DOHH2 (cell line): ENCODE data around the gene RNU7-1.

ENCODE experiments used
- EZH2phosphoT487 ChIP-seq: fragments of 200-600 bp; sonication (generic); IDR thresholded peaks from 2 replicates; pipeline ENCODE4 v1.6.1; 2017; ENCODE audit warnings: borderline replicate concordance, mild to moderate bottlenecking, antibody characterized with exemption, low read length, moderate library complexity, mixed read lengths
- TF ChIP-seq, protein P1 (sequence below): fragments of 200-600 bp; sonication (generic); IDR thresholded peaks from one replicate; pipeline ENCODE4 v1.5.1; 2014; ENCODE audit warnings: antibody characterized with exemption, mild to moderate bottlenecking, low read depth, low read length; ENCODE audit not compliant: poor library complexity, severe bottlenecking

GRCh38 chr12:6919588-6919987 is 24.0 kb upstream of the RNU7-1 start:
- TF ChIP-seq, protein P1, sequence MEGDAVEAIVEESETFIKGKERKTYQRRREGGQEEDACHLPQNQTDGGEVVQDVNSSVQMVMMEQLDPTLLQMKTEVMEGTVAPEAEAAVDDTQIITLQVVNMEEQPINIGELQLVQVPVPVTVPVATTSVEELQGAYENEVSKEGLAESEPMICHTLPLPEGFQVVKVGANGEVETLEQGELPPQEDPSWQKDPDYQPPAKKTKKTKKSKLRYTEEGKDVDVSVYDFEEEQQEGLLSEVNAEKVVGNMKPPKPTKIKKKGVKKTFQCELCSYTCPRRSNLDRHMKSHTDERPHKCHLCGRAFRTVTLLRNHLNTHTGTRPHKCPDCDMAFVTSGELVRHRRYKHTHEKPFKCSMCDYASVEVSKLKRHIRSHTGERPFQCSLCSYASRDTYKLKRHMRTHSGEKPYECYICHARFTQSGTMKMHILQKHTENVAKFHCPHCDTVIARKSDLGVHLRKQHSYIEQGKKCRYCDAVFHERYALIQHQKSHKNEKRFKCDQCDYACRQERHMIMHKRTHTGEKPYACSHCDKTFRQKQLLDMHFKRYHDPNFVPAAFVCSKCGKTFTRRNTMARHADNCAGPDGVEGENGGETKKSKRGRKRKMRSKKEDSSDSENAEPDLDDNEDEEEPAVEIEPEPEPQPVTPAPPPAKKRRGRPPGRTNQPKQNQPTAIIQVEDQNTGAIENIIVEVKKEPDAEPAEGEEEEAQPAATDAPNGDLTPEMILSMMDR = no peak
- TF ChIP-seq EZH2phosphoT487 = no peak
